Hematopoietic multipotent progenitor cell treated with erythropoietin and hydrocortisone succinate and interleukin-3 and kit ligand, for 15 days (in vitro differentiated cells): ENCODE measurements around the gene LEAP2.
"Not testable (repeated sequence)": the region's sequence is repeated elsewhere in the genome, so short reads cannot be mapped to it uniquely, and the experiment has no call there.

ENCODE experiments used
- DNase-seq: peaks from one replicate; pipeline ENCODE4 v3.0.0-alpha.2; 2015; ENCODE audit warnings: low spot score

The LEAP2 gene

GRCh38 chr5:132840896-132841295 is 32.6 kb upstream of the LEAP2 start:
- DNase-seq: no peak

- no peak for DNase-seq
Observed at GRCh38 chr5:132841305-132841704, 32.2 kb upstream of the LEAP2 start.

GRCh38 chr5:132848270-132848669 is 25.2 kb upstream of the LEAP2 start:
- no peak for DNase-seq

GRCh38 chr5:132849347-132849746 is 24.1 kb upstream of the LEAP2 start:
- DNase-seq: no peak

GRCh38 chr5:132850066-132850465 is 23.4 kb upstream of the LEAP2 start:
- DNase-seq: no peak

GRCh38 chr5:132853323-132853722 is 20.1 kb upstream of the LEAP2 start:
- no peak for DNase-seq

- no peak for DNase-seq
Observed at GRCh38 chr5:132853790-132854189, 19.7 kb upstream of the LEAP2 start.

- DNase-seq: no peak
Observed at GRCh38 chr5:132854301-132854700, 19.2 kb upstream of the LEAP2 start.

- not testable (repeated sequence) for DNase-seq
Observed at GRCh38 chr5:132854992-132855391, 18.5 kb upstream of the LEAP2 start.

GRCh38 chr5:132856011-132856410 is 17.5 kb upstream of the LEAP2 start:
- DNase-seq: no peak

GRCh38 chr5:132859889-132860437 is 13.5 kb upstream of the LEAP2 start:
- DNase-seq: no peak

GRCh38 chr5:132860742-132861141 is 12.7 kb upstream of the LEAP2 start:
- DNase-seq: no peak

- DNase-seq: no peak
Observed at GRCh38 chr5:132865668-132866341, 7.7 kb upstream of the LEAP2 start.

GRCh38 chr5:132866342-132867045 is 7.0 kb upstream of the LEAP2 start, which contains the start of the genes GDF9 and UQCRQ:
GDF9 (minus strand) TSS chr5:132866469; CDS start chr5:132864533, 1,936 bp downstream.
UQCRQ (plus strand) TSS chr5:132866642; CDS start chr5:132866882, 240 bp downstream.
- DNase-seq: peak; percentile 99

GRCh38 chr5:132867046-132867451 is 6.4 kb upstream of the LEAP2 start:
- no peak for DNase-seq

- no peak for DNase-seq
Observed at GRCh38 chr5:132868754-132869153, 4.7 kb upstream of the LEAP2 start.

GRCh38 chr5:132870801-132871200 is 2.7 kb upstream of the LEAP2 start:
- no peak for DNase-seq

- DNase-seq: no peak
Observed at GRCh38 chr5:132871459-132872284, 1.8 kb upstream of the LEAP2 start.

GRCh38 chr5:132872788-132873118 is 715 bp upstream of the LEAP2 start:
- no peak for DNase-seq

GRCh38 chr5:132873930-132874271 is 433 bp downstream of the LEAP2 start:
- no peak for DNase-seq

- DNase-seq: no peak
Observed at GRCh38 chr5:132876020-132876759, 2.7 kb downstream of the LEAP2 start.

- no peak for DNase-seq
Observed at GRCh38 chr5:132877466-132877865, 4.0 kb downstream of the LEAP2 start.
